NCI-H69 (cell line): Measurements from ENCODE around the gene SPIN2B.

Experiments used
- DNase-seq: peaks from one replicate; lab custom pipeline; 2025; lab: John Stamatoyannopoulos, UW

The SPIN2B gene

GRCh38 chrX:57070185-57070984 is 51.0 kb downstream of the SPIN2B start:
- no peak for DNase-seq
